ENCODE results near the gene NEK6. TPM values are rescaled to one million over a fixed set of nuclear protein-coding genes. Genes with fewer than 3 reads are reported as not detected.

Gene NEK6
- total RNA-seq, 2 donors from 2014 or later: 77.8 to 83.4 TPM

GRCh38 chr9:124220946-124221451 lies 36.8 kb upstream of the NEK6 start:
- H3K27me3 ChIP-seq: no peaks in the 10 kb centered on the region
- peak; percentile 81 for DNase-seq
- no peak for TF ChIP-seq CTCF (IDR thresholded peaks at IDR 0.05)
- intact Hi-C loops (cut with DNase I): no loop called here
- H3K9ac ChIP-seq (ENCODE audit: low read depth in 2 of 2, low read length in 2 of 2): peak overlapping the region; percentile 8 to 56
- H3K4me1 ChIP-seq: peaks cover 34% of the 10 kb centered on the region
- H3K27ac ChIP-seq: peak overlapping the region; percentile 83
- no peaks in the 10 kb centered on the region for H3K9me3 ChIP-seq
- no peak overlapping the region for H3K4me3 ChIP-seq
- H3K36me3 ChIP-seq: no peaks in the 10 kb centered on the region

GRCh38 chr9:124221676-124222075 lies 36.1 kb upstream of the NEK6 start:
- H3K4me1 ChIP-seq: peaks cover 34% of the 10 kb centered on the region
- H3K36me3 ChIP-seq: no peaks in the 10 kb centered on the region
- H3K9me3 ChIP-seq: no peaks in the 10 kb centered on the region
- no peaks in the 10 kb centered on the region for H3K27me3 ChIP-seq
- H3K4me3 ChIP-seq: no peak overlapping the region
- H3K27ac ChIP-seq: peak overlapping the region; percentile 83
- peak overlapping the region in 1 of 2 donors; percentile 56 for H3K9ac ChIP-seq (ENCODE audit: low read depth in 2 of 2, low read length in 2 of 2)
- DNase-seq: no peak
- intact Hi-C loops (cut with DNase I): no loop called here
- no peak for TF ChIP-seq CTCF (IDR thresholded peaks at IDR 0.05)

- Histone ChIP-seq H3K9me3 (no peaks in the 10 kb centered on the region), H3K4me3 (no peak overlapping the region), H3K27ac (peak overlapping the region; percentile 83), H3K27me3 (no peaks in the 10 kb centered on the region), H3K4me1 (peaks cover 34% of the 10 kb centered on the region), H3K36me3 (no peaks in the 10 kb centered on the region), H3K9ac (ENCODE audit: low read depth in 2 of 2, low read length in 2 of 2) (peak overlapping the region in 1 of 2 donors; percentile 29)
- no peak for DNase-seq
- intact Hi-C loops (cut with DNase I): no loop called here
- TF ChIP-seq CTCF (IDR thresholded peaks at IDR 0.05): no peak
These were observed 35.6 kb upstream of the NEK6 start for GRCh38 chr9:124222109-124222508.

- H3K4me3 ChIP-seq: no peak overlapping the region
- TF ChIP-seq CTCF (IDR thresholded peaks at IDR 0.05): no peak
- peak; percentile 97 for DNase-seq
- peak overlapping the region; percentile 30 to 85 for H3K9ac ChIP-seq (ENCODE audit: low read depth in 2 of 2, low read length in 2 of 2)
- H3K9me3 ChIP-seq: no peaks in the 10 kb centered on the region
- H3K36me3 ChIP-seq: no peaks in the 10 kb centered on the region
- no peaks in the 10 kb centered on the region for H3K27me3 ChIP-seq
- intact Hi-C loops (cut with DNase I): no loop called here
- peaks cover 34% of the 10 kb centered on the region for H3K4me1 ChIP-seq
- H3K27ac ChIP-seq: peak overlapping the region; percentile 83
These were observed 34.6 kb upstream of the NEK6 start for GRCh38 chr9:124222918-124223720.

GRCh38 chr9:124225945-124226344 lies 31.8 kb upstream of the NEK6 start:
- Histone ChIP-seq H3K36me3 (no peaks in the 10 kb centered on the region), H3K4me1 (peaks cover 23% of the 10 kb centered on the region), H3K27me3 (no peaks in the 10 kb centered on the region), H3K4me3 (no peak overlapping the region), H3K9me3 (no peaks in the 10 kb centered on the region), H3K27ac (no peak overlapping the region), H3K9ac (ENCODE audit: low read depth in 2 of 2, low read length in 2 of 2) (no peak overlapping the region)
- no peak for DNase-seq
- intact Hi-C loops (cut with DNase I): no loop called here
- TF ChIP-seq CTCF (IDR thresholded peaks at IDR 0.05): no peak

All from colonic mucosa (tissue), 4 donors.